Activated T-cell treated with anti-CD3 and anti-CD28 coated beads for 1 hour (primary cell): ENCODE data around the gene SKA1.

Source experiments
- DNase-seq: peaks from one replicate; pipeline ENCODE4 v3.0.0-alpha.2; 2020; ENCODE audit warnings: low read depth

SKA1 gene, protein sequence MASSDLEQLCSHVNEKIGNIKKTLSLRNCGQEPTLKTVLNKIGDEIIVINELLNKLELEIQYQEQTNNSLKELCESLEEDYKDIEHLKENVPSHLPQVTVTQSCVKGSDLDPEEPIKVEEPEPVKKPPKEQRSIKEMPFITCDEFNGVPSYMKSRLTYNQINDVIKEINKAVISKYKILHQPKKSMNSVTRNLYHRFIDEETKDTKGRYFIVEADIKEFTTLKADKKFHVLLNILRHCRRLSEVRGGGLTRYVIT

DNA sequence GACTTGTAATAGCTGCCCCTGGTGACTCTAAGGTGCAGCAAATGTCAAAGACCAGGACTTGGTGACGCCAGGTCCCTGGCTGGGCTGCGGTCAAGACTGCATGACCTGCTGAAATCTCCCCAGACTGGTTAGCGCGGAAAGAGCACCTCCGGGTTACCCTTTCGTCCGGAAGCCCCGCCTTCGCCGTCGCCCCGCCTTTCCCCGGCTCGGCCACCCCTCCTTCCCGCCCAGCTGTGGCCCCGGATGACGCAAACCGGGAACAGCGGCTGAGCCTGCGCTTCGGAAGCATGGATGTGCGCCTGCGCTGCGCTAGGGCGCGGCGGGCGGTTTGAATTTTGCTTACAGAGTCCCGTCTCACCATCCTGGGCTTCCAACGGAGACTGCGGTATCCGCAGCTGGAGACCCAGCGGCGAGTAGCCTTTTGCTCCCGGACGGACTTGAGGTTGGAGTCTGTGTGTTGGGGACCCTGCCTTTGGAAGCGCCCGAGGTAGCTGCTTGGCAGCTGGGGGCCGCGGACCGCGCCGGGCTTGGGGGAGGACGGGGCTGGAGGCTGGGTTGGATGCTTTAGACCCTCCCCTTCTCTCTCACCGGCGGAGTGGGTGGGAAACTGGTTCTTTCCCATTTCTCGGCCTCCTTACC, at the start of gene SKA1:
Gene SKA1 (plus strand): TSS at position 294 of the 639 bp plus-strand sequence. CDS start 785 bp downstream, outside the sequence.
- DNase-seq: peak; percentile 88

DNA sequence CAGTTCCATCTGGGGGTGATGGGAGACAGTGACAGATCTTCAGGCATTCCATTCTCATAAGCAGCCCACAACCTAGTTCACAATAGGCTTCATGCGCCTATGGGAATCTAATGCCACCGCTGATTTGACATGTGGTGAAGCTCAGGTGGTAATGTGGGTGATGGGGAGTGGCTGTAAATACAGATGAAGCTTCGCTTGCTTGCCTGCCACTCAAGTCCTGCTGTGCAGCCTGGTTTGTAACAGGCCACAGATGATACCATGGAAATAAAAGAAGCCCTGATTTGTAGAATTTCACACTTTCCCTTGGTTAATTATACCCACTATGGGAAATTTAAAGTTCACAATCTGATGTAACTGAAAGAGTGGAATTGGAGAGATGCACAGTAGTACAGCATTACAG, 46.9 kb upstream of the SKA1 start:
- DNase-seq: no peak

DNA sequence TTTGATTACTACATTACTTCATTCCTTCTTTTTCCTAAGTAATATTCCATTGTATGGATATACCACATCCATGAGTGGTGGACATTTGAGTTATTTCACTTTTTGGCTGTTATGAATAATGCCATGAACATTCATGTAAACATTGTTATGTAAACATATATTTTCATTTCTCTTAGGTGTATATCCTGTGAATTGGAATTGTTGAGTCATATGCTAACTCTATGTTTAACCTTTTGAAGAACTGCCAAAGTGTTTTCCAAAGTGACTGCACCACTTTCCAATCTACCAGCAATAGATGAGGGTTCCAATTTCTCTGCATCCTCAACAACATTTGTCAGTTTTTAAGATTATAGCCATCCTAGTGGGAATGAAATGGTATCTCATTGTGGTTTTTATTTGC, 44.7 kb upstream of the SKA1 start:
- no peak for DNase-seq

DNA sequence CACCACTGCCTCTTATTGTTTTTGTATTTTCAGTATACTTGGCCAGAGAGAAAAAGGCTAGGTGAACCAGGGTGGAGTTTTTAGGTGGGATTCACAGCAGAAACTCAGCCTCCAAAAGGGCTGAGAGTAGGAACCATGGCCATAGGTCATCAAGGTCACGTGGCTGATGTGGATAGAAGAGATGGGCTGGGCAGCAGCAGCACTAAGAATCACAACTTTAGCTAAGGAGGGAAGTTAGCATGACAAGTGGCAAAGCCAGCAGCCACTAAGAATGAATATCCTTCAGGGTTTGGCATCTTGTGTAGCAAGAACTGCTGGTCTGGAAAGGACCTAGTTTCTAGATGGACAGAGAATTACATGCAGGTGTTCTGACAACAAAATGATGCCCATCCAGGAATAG, 43.2 kb upstream of the SKA1 start:
- DNase-seq: no peak

DNA sequence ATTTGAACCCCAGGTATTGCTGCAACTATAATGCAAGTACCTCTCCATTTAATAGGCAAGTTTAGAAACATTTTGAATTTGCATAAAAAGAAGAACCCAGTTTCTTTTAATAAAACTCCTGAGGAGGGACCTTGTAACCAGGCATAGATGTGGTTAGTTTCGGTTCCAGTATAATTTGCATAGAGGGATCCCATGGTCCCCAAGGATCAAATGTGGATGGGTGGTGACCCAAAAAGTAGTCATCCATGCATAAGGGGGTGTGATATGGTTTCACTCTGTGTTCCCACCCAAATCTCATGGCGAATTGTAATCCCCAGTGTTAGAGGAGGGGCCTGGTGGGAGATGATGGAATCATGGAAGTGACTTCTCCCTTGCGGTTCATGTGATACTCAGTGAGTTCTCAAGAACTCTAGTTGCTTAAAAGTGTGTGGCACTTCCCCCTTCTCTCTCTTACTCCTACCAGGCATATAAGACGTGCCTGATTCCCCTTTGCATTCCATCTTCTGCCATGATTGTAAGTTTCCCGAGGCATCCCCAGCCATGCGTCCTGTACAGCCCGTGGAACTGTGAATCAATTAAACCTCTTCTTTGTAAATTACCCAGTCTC, 40.2 kb upstream of the SKA1 start:
- no peak for DNase-seq

DNA sequence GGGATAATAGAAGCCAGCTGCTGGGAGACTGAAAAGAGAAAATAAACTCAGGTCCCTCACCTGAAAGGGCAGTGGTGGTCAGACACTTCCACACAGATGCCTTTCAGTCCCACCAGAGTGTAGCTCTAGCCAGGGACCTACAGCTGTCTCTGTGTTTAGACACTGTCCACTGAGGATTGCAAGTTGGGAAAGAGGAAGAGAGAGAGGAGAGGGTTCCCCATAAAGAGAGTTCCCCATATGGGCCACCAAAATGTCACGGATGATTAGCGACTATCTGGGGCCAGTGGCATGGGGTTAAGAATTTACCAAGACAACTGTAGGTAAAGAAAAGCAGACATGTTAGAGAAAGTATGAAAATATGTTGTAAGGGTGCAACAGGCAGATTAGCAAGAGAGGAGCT, 36.7 kb upstream of the SKA1 start:
- DNase-seq: no peak

DNA sequence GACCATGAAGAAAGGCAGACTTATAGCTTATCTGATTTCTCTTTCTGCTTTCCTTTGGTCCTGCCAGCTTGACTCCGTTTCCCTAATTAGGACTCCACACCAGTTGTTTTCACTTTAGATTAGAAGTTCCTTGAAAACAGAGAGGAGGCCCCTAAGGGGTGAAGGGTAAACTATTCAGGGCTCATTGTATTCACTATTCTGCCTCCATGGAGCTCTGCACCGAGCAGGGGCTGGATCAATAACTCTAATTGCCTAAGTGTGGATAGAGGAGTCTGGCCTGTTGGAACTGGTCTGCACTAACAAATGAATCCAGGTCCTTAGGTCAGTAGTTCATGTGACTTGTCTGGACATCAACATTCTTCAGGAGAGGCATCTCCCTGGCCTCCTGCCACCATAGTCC, 36.1 kb upstream of the SKA1 start:
- DNase-seq: no peak

DNA sequence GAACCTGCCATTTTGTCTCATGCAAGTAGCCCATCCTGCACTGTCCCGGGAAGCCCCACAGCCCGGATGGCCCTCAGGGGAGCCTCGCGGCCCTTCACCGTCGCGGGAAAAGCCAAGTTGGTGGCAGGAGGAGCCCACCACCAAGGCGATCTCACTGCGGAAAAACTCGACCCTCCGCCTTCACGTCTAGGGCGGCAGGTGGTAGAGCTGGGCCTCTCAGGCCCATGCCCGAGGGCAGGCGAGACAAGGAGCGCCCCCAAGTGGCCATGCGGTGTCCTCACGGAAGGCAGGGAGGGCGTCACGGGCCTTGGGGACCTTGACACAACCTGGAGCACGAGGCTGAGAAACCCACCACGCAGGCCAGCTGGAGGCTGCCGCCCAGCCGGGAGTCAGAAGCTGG, 34.8 kb upstream of the SKA1 start:
- DNase-seq: no peak

DNA sequence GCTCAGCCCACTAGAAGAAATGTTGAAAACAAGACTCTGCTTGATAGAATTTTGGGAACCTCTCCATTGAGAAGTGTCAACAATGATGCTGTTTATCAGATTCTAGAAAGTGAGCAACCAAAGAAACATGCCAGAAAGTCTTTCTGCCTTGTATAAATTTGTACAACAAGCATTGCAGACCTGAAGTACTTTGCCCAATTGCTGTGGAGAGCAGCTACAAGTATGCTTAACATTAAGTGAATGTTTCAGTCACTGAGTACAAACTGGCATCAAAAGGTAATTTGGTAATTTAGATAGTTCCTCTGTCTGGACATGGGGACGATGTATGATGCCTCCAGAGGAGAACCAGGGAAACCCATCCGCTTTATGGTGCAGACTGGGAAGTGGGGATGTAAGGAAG, 33.4 kb upstream of the SKA1 start:
- no peak for DNase-seq

DNA sequence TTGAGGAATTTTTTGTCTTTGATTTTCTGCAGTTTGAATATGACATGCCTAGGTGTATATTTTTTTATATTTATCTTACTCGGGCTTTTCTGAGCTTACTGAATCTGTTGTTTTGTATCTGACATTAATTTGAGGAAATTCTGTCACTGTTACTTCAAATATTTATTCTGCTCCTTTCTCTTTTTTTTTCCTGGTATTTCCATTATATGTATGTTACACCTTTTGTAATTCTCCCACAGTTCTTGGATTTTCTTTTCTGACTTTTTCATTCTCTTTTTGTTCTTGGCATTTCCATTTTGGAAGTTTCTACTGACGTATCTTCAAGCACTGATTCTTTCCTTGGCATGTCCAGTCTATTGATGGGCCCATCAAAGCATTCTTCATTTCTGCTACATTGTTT, 24.1 kb upstream of the SKA1 start:
- DNase-seq: no peak

DNA sequence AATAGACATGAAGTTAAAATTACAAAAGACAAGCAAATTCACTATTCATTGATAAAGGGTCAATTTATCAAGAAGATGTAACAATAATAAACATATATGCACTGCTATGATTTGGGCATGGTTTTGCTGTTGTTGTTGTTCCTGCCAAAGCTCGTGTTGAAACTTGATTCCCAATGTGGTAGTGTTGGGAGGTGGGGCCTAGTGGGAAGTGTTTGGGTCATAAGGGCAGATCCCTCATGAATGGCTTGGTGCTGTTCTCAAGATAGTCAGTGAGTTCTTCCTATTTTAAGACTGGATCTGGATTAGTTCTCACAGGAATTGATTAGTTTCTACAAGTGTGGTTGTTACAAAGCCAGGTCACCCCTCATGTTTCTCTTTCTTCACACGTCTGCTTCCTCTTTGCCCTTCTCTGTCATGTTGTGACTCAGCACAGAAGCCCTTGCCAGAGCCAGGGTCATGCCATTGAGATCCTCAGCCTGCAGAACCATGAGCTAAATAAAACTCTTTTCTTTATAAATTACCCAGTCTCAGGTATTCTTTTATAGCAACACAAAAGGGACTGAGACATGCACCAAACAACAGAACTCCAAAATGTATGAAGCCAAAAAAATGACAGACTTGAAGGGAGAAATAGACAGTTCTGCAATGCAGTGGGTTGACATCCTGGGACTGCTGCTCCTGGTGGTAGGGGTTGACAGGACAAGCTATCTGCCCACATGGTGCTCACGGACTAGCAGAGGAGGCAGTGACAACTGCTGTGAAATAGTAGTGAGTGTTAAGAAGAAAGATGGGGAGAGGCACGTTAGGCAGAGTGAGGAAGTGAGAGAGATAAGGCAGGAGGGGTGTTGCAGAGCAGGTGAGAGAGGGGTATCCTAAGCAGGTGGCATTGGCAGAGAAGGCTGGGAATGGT, 18.6 kb upstream of the SKA1 start:
- DNase-seq: no peak

DNA sequence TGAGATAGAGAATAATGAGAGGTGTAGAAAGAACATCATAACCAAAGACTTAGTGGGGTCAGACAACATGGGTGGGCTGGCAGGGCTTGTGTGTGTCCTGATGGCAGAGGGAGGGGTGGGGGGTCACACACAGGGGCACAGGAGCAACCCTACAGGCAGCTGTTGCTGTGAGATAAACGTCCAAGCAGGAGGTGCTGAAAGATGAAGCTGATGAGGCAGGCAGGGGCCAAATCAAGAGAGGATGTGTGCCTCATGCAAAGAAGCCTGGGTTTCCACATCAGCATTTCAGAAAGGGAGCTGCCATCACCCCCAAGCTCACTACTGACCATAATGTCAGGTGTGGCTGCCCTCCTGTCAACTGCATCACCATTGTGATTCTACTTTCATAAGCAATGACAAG, 16.0 kb upstream of the SKA1 start:
- no peak for DNase-seq

DNA sequence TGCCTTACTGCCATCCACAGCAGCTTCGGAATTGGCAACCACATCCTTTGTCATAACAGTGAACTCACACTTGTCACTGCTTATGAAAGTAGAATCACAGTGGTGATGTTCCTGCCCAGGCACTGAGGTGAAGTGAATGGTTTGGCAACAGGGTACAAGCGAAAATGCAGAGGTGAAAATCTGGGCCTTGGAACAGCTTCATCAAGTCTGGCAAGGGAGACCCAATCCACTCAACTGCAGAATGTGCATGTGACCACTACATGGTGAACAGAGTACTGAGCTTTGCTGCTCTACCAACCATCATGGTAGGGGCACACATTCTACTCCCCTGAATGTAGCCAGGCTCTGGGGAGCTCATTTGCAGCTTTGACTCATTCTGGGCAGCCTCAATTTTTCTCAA, 15.0 kb upstream of the SKA1 start:
- DNase-seq: no peak

DNA sequence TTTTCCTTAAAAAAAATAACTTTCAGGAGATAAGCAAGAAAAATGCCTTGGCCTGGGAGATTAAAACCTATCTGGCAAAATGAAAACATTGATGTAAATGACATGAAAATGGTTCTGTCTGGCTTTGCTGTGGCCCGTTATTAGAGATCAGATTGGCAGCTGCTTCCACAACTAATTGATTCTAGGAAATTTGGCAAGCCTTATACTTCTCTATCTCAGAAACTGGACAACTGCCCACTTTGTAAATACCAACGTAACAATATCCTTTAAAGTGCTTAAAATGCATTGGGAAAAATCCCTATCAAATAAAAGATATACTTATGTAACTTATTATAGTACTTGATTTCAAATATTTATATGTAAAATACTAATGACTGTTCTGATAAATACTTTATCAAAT, 14.2 kb upstream of the SKA1 start:
- DNase-seq: no peak

DNA sequence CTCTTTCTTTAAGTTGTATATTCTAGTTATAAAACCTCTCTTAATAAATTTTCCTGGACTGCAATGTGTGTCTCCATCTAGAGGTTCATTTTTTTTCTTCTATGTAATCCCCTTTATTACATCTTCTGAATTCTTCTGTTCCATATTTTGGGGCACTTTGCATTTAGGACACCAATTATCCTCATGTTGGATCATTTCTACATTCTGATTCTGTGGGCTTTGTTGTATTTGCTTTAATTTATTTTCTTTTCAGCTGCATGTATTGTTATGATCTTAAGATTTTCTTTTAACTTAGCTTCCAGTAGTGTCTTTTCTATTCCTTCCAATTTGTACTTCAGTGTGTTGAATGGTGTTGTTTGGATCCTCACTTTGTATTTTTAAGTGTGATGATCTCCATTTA, 5.2 kb upstream of the SKA1 start:
- DNase-seq: no peak

DNA sequence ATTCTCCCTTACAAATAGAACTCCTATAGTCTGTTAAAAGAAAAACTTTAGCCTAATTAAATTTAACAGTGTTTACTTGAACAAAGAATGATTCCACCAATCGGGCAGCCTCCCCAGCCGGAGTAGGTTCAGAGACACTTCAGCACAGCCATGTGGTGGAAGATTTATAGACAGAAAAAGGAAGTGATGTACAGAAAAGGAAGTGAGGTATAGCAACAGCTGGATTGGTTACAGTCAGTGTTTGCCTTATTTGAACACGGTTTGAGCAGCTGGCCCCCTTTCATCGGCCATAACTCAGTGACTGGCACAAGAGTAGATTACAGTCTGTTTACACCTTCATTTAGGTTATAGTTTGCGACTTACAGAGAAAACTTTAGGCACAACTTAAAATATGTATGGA, 2.1 kb upstream of the SKA1 start:
- no peak for DNase-seq

DNA sequence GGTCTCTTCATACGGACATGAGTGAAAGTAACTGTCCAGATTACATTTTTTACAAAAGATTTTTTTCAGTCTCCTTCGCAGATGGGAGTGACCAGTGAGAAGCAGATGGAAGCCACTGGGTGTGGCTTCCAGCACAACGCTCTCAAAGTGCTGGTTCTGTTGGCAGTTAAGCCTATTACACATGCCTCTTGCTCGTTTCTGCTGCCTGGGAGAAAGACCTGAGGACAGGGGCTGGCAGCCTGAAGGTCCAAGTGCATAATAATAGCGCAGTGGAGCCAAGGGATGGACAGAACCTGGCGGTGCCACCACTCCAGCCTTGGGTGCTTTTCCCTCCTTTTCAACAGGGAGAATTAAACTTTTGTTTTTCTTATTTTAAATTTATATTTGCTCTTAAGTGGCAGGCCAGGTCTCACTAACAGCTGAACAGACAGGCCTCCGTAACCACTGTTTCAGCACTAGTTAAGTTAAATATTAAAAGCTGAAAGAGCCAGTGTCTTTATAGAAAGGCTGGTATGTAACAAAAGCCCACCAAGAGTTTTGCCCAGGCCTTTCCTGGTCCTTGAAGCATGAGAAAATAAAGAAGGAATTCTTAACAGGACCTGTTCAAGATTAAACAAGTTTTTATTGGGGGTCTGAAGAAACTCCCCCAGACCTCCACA, 1.2 kb upstream of the SKA1 start:
- DNase-seq: no peak

DNA sequence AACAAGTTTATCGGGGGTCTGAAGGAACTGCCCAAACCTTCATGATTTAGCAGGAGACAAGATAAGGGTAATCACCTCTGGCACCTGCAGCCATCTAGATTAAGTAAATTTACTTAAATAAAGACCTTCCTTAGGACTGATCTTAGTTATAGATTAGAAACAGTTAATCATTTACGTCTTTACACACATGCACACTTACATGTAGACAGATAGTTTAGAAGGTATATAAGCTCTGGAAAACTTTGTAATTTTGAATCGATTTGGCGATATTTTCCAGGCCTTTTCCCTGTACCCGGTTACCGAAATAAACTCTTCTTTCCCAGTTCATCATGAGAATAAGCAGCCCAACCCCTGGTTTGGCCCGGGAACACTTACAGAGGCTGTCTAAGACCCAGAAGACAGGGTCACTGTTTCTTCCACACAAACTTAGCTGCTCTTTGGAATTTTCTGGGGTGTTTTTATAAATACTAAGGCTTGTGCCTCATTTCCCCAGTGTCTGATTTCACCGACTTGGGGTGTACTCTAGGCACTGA, 560 bp upstream of the SKA1 start:
- no peak for DNase-seq

DNA sequence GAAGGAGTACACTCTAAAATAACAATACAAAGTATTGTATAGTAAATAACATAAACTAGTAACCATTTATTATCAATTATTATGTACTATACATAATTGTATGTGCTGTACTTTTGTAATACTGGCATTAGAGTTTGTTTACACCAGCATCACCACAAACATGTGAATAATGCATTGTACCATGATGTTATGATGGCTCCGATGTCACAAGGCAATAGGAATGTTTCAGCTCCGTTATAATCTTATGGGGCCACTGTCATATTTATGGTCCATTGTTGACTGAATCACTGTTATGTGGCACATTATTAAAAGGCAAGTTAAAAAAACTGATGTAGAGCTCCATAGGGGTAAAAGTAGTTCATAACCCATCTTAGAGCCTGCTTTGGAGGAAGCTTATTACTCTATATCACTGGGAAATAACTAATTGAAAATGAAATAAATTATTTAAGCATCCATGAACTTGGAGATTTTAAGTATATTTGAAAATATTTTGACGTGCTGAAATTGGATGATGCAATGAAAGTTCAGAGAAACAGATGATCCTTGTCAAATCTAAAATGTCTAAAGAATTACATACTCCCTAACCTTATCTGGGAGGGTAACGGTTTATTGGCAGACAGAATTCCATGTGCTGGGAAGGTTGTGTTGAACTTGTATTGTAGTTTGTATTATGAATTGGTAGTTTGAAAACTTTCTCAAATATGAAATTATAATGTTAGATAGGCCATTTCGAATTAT, 2.4 kb downstream of the SKA1 start:
- DNase-seq: no peak

DNA sequence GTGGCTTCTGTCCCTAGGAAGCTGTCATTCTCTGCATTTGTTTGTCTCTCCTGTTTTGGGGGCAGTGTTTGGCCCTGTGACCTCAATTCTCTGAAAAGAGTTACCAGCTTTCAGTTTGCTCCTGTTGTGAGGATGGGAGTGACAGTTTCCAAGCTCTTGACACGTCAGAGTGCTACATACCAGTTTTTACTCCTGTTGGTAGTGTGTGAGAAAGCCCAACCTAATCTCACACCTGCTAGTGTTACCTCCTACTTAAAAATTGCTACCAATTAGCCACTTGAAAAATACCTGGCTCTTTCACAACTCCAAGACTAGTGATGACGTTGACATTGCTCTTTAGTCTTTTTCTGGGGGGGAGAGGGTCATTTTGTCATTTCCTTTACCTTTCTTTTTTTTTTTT, 14.1 kb downstream of the SKA1 start:
- no peak for DNase-seq

DNA sequence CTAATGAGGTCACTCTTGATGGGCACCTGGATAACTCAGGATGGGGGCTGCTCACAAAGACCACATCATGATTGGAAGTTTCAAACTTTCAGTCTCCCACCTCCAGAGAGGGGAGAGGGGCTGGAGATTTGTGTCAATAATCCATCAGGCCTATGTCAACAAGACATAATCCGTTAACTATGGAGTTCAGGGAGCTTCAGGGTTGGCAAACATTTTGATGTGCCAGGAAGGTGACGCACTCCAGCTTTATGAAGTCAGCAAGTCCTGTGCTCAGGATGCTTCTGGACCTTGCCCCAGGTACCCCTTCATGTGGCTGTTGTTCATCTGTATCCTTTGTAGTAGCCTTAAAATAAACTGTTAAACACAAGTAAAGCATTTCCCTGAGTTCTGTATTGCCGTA, 19.0 kb downstream of the SKA1 start:
- no peak for DNase-seq
